H1 (cell line): ENCODE data around the gene SIDT1. TPM values are rescaled to one million over a fixed set of nuclear protein-coding genes. Genes with fewer than 3 reads are reported as not detected.

Source experiments
- CTCF ChIA-PET: fragments of 300-600 bp; sonication (Branson Sonifier 250); formaldehyde crosslinking; loops from one replicate; lab custom pipeline; 2021; ENCODE audit not compliant: partially characterized antibody; lab: Charles Lee
- POLR2A ChIA-PET: fragments of 300-600 bp; sonication (Branson Sonifier 250); formaldehyde crosslinking; loops from one replicate; lab custom pipeline; 2021; ENCODE audit warnings: inconsistent platforms; ENCODE audit not compliant: partially characterized antibody; lab: Charles Lee
- DNase-seq, 2 experiments: peaks; one replicate each; pipeline versions ENCODE4 v3.0.0 to v3.0.0-alpha.2; 2010 to 2022; ENCODE audit warnings: low spot score in 2 of 2, low read depth in 1 of 2, mixed read lengths in 1 of 2
- FAIRE-seq: peaks from 2 replicates; lab custom pipeline; 2011; peaks lifted over from hg19 to GRCh38; lab: Jason Lieb, UNC
- H2AFZ ChIP-seq: 2 replicates; pipeline ENCODE4 v1.8.1; 2012; ENCODE audit warnings: low read length, inconsistent platforms
- H2AK5ac ChIP-seq: 2 replicates; pipeline ENCODE4 v1.6.1; 2013; ENCODE audit warnings: low read depth, low read length
- H2BK120ac ChIP-seq: replicated peaks from 2 replicates; pipeline ENCODE3; 2013; ENCODE audit warnings: low read depth, low read length, inconsistent platforms
- H2BK12ac ChIP-seq: 2 replicates; pipeline ENCODE4 v1.6.1; 2013; ENCODE audit warnings: low read depth, low read length
- H2BK15ac ChIP-seq: 2 replicates; pipeline ENCODE4 v1.6.1; 2013; ENCODE audit warnings: low read length
- H2BK20ac ChIP-seq: 2 replicates; pipeline ENCODE4 v1.6.1; 2013; ENCODE audit warnings: low read length
- H2BK5ac ChIP-seq: 2 replicates; pipeline ENCODE4 v1.6.1; 2013; ENCODE audit warnings: low read depth, low read length
- H3K14ac ChIP-seq: 2 replicates; pipeline ENCODE4 v1.6.1; 2013; ENCODE audit warnings: inconsistent platforms; ENCODE audit not compliant: insufficient read length
- H3K18ac ChIP-seq: 2 replicates; pipeline ENCODE4 v1.6.1; 2013; ENCODE audit warnings: low read length; ENCODE audit errors: extremely low read depth
- H3K23ac ChIP-seq: 2 replicates; pipeline ENCODE4 v1.6.1; 2013; ENCODE audit warnings: inconsistent platforms; ENCODE audit not compliant: insufficient read length
- H3K23me2 ChIP-seq: 2 replicates; pipeline ENCODE4 v1.6.1; 2013; ENCODE audit warnings: low read depth, low read length
- H3K27ac ChIP-seq: 2 replicates; pipeline ENCODE4 v1.6.1; 2011; ENCODE audit warnings: low read depth, low read length, inconsistent platforms
- H3K27me3 ChIP-seq, 4 experiments: replicated peaks in 1 of 4; 1 replicate in 1 of 4; 2 replicates in 3 of 4; pipeline versions ENCODE4 v1.6.1 to v1.8.1; 2011 to 2013; ENCODE audit warnings: low read length in 3 of 4, mild to moderate bottlenecking in 3 of 4, inconsistent platforms in 2 of 4, mixed read lengths in 2 of 4, moderate library complexity in 1 of 4; ENCODE audit not compliant: control insufficient read depth in 3 of 4, insufficient read depth in 3 of 4; ENCODE audit errors: extremely low read depth in 1 of 4
- H3K36me3 ChIP-seq, 4 experiments: 2 replicates each; pipeline versions ENCODE4 v1.6.1 to v1.8.1; 2011 to 2013; ENCODE audit warnings: mild to moderate bottlenecking in 4 of 4, low read length in 3 of 4, moderate library complexity in 2 of 4, control low read depth in 1 of 4, inconsistent platforms in 1 of 4; ENCODE audit not compliant: insufficient read depth in 4 of 4, control insufficient read depth in 2 of 4
- H3K4ac ChIP-seq: replicated peaks from 2 replicates; pipeline ENCODE3; 2013; ENCODE audit warnings: low read length, low read depth, mixed read lengths, inconsistent platforms; ENCODE audit not compliant: insufficient read length
- H3K4me1 ChIP-seq, 4 experiments: replicated peaks in 1 of 4; 1 replicate in 1 of 4; 2 replicates in 3 of 4; pipeline versions ENCODE4 v1.6.1 to v1.8.1; 2011 to 2013; ENCODE audit warnings: low read length in 3 of 4, inconsistent platforms in 2 of 4, mixed read lengths in 1 of 4; ENCODE audit not compliant: insufficient read depth in 4 of 4, control insufficient read depth in 3 of 4
- H3K4me2 ChIP-seq, 2 experiments: 2 replicates each; pipeline versions ENCODE4 v1.6.1 to v1.8.1; 2011 to 2013; ENCODE audit warnings: low read depth in 2 of 2, low read length in 2 of 2, control low read depth in 1 of 2, inconsistent platforms in 1 of 2, mild to moderate bottlenecking in 1 of 2; ENCODE audit not compliant: insufficient read depth in 1 of 2
- H3K4me3 ChIP-seq, 4 experiments: fragments of 200-600, 300-600 bp in 1 of 4; sonication (generic), shearing (Covaris generic), sonication (Bioruptor Twin) in 1 of 4; 2 replicates each; pipeline versions ENCODE4 v1.5.1 to v1.8.1; 2011 to 2016; ENCODE audit warnings: low read length in 4 of 4, low read depth in 3 of 4, control low read depth in 2 of 4, inconsistent platforms in 2 of 4, mild to moderate bottlenecking in 2 of 4, mixed read lengths in 1 of 4, moderate library complexity in 1 of 4; ENCODE audit not compliant: insufficient read depth in 2 of 4; ENCODE audit errors: extremely low read depth in 1 of 4
- H3K56ac ChIP-seq: replicated peaks from 2 replicates; pipeline ENCODE3; 2013; ENCODE audit warnings: low read depth, mild to moderate bottlenecking, mixed read lengths, low read length, inconsistent platforms; ENCODE audit not compliant: insufficient read length
- H3K79me1 ChIP-seq: 2 replicates; pipeline ENCODE4 v1.6.1; 2013; ENCODE audit warnings: low read depth, low read length, control low read depth
- H3K79me2 ChIP-seq, 2 experiments: 2 replicates each; pipeline versions ENCODE4 v1.6.1 to v1.8.1; 2012 to 2013; ENCODE audit warnings: low read length in 2 of 2, mild to moderate bottlenecking in 2 of 2, inconsistent platforms in 1 of 2; ENCODE audit not compliant: insufficient read depth in 2 of 2, control insufficient read depth in 1 of 2
- H3K9ac ChIP-seq, 4 experiments: replicated peaks in 1 of 4; 1 replicate in 1 of 4; 2 replicates in 3 of 4; pipeline versions ENCODE4 v1.6.1 to v1.8.1; 2011 to 2013; ENCODE audit warnings: low read depth in 3 of 4, low read length in 3 of 4, control low read depth in 2 of 4, mild to moderate bottlenecking in 2 of 4, moderate library complexity in 2 of 4, inconsistent platforms in 1 of 4; ENCODE audit errors: extremely low read depth in 1 of 4
- H3K9me3 ChIP-seq, 2 experiments: 2 replicates each; pipeline versions ENCODE4 v1.6.1 to v1.8.1; 2012 to 2013; ENCODE audit warnings: mild to moderate bottlenecking in 2 of 2, moderate library complexity in 2 of 2, control low read depth in 1 of 2, inconsistent platforms in 1 of 2, low read depth in 1 of 2, low read length in 1 of 2, mixed read lengths in 1 of 2; ENCODE audit not compliant: insufficient read depth in 2 of 2
- H4K20me1 ChIP-seq, 2 experiments: replicated peaks in 1 of 2; 2 replicates each; pipeline versions ENCODE3 to v1.8.1; 2011 to 2013; ENCODE audit warnings: inconsistent platforms in 2 of 2, low read length in 2 of 2, mild to moderate bottlenecking in 1 of 2; ENCODE audit not compliant: insufficient read depth in 2 of 2, control insufficient read depth in 1 of 2
- H4K5ac ChIP-seq: 2 replicates; pipeline ENCODE4 v1.6.1; 2013; ENCODE audit warnings: low read length, low read depth, mixed read lengths, inconsistent platforms; ENCODE audit not compliant: insufficient read length
- H4K8ac ChIP-seq: 2 replicates; pipeline ENCODE4 v1.8.0; 2013; ENCODE audit warnings: mild to moderate bottlenecking, moderate library complexity, low read length, inconsistent platforms; ENCODE audit not compliant: insufficient read depth; ENCODE audit errors: extremely low read depth
- H4K91ac ChIP-seq: replicated peaks from 2 replicates; pipeline ENCODE3; 2013; ENCODE audit warnings: low read length, mixed read lengths, inconsistent platforms; ENCODE audit not compliant: insufficient read length
- ASH2L ChIP-seq: fragments of 200-600, 300-600 bp; sonication (generic); IDR thresholded peaks from one replicate; pipeline ENCODE4 v1.7.1; 2017; ENCODE audit warnings: low read length
- ATF3 ChIP-seq: IDR thresholded peaks from 2 replicates; pipeline ENCODE4 v1.6.1; 2011; ENCODE audit warnings: low read depth, mild to moderate bottlenecking, low read length; ENCODE audit not compliant: insufficient read depth
- CHD2 ChIP-seq: IDR thresholded peaks from 2 replicates; pipeline ENCODE4 v1.6.1; 2012; ENCODE audit warnings: low read length, improper control_type of control experiment
- E2F6 ChIP-seq: IDR thresholded peaks from 2 replicates; pipeline ENCODE4 v1.6.1; 2012; ENCODE audit warnings: inconsistent platforms
- EZH2 ChIP-seq: fragments of 200-600 bp; sonication (generic); IDR thresholded peaks from 2 replicates; pipeline ENCODE4 v1.7.1; 2012; ENCODE audit warnings: low read depth, mild to moderate bottlenecking, moderate library complexity, low read length, inconsistent platforms; ENCODE audit not compliant: severe bottlenecking
- GABPA ChIP-seq: IDR thresholded peaks from 2 replicates; pipeline ENCODE4 v1.6.1; 2011; ENCODE audit warnings: mild to moderate bottlenecking, low read length, moderate library complexity, borderline replicate concordance; ENCODE audit not compliant: insufficient read depth
- HDAC2 ChIP-seq, 2 experiments: fragments of 300-600 bp in 1 of 2; sonication (generic) in 1 of 2; IDR thresholded peaks; 2 replicates each; pipeline ENCODE4 v1.6.1; 2011 to 2012; ENCODE audit warnings: low read depth in 2 of 2, low read length in 2 of 2, mild to moderate bottlenecking in 2 of 2, moderate library complexity in 2 of 2, borderline replicate concordance in 1 of 2, inconsistent platforms in 1 of 2
- KDM5A ChIP-seq: fragments of 200-600 bp; IDR thresholded peaks from 2 replicates; pipeline ENCODE4 v1.7.1; 2012; ENCODE audit warnings: mild to moderate bottlenecking, low read length, inconsistent platforms, mixed read lengths
- SP1 ChIP-seq: IDR thresholded peaks from 2 replicates; pipeline ENCODE4 v1.6.1; 2011; ENCODE audit warnings: low read depth, low read length
- SUZ12 ChIP-seq: fragments of 200-600 bp; sonication (generic); IDR thresholded peaks from 2 replicates; pipeline ENCODE4 v1.6.1; 2012; ENCODE audit warnings: mild to moderate bottlenecking, inconsistent platforms, low read length, moderate library complexity, mixed read lengths
- TCF12 ChIP-seq: IDR thresholded peaks from 2 replicates; pipeline ENCODE4 v1.6.1; 2011; ENCODE audit warnings: low read depth, mild to moderate bottlenecking, low read length
- WGBS, 2 experiments: shearing (Covaris generic) in 1 of 2; methylation state at CpG; one replicate each; pipeline versions ENCODE4 v1.1.6 to v1.1.7; 2013 to 2015; ENCODE audit warnings: low lambda C conversion rate in 2 of 2, mixed read lengths in 2 of 2, inconsistent platforms in 1 of 2, low coverage in 1 of 2, missing lambda C conversion rate in 1 of 2; ENCODE audit not compliant: insufficient replicate concordance in 2 of 2, insufficient coverage in 1 of 2, insufficient read length in 1 of 2; ENCODE audit errors: extremely low coverage in 1 of 2, missing lambda C conversion rate in 1 of 2; 5-methylcytosine and 5-hydroxymethylcytosine counted together
- polyA plus RNA-seq, 7 experiments: library from polyadenylated mRNA; depleted of rRNA in 3 of 7; stranded (reverse) in 5 of 7; unstranded in 2 of 7; fragments of >200 nt in 5 of 7; fragments of 200-250 nt in 2 of 7; gene quantifications; 1 replicate in 5 of 7; 2 replicates in 1 of 7; 4 replicates in 1 of 7; pipeline versions ENCODE4 v1.2.1 to v1.2.3, GENCODE V29; 2011 to 2013; ENCODE audit warnings: missing spikeins in 2 of 7, mixed read lengths in 2 of 7
- total RNA-seq: library from RNA; stranded (reverse); fragmentation: NEBNext Ultra II Directional; extraction: Animal tissue kit (Norgen Biotek cat#: 25700); gene quantifications from 2 replicates; pipeline ENCODE4 v1.2.1, GENCODE V29; 2021

Gene SIDT1
- total and polyA plus RNA-seq, 2 of the 8 experiments (the other 6 are each of a cell fraction or from before 2014, with no cell fraction given) = 0.06 TPM; not detected in 1

DNA sequence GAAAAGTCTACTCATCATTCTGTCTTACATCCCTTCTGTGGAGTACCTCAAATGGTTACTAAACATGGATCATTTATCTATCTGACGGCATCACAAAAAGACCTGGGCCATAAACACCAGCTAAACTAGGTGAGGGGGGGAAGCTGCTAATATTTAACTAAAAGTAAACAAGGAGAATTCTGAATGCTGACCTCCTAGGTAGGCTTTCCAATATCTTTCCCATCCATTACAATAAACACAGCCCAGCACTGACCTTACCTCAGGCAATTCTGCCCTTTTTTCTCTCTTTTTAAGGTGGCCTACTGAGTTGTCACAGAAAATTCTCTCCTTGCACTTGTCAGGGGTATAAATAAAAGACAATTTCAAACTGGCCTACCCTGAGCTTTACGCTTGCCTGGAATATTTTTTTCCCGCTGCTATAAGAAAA is 131.0 kb downstream of the SIDT1 start:
- FAIRE-seq = no peak
- TF ChIP-seq E2F6 (no peak), KDM5A (no peak), CHD2 (no peak), HDAC2 (IDR thresholded peaks at IDR 0.05; ENCODE audit: borderline replicate concordance in 1 of 2, low read depth in 2 of 2, low read length in 2 of 2) (no peak), TCF12 (no peak), EZH2 (no peak), ASH2L (no peak), SUZ12 (no peak), SP1 (no peak), GABPA (no peak), ATF3 (no peak)

More for the DNA sequence above, 131.0 kb downstream of the SIDT1 start:
- Histone ChIP-seq H3K36me3 (peaks cover 4 to 17% (median 10%) of the 10 kb centered on the region in 4 experiments; a peak in 6 of 8 replicates), H2BK15ac (no peak overlapping the region), H4K5ac (no peak overlapping the region), H3K27ac (no peak overlapping the region), H4K91ac (no peak overlapping the region), H2AK5ac (no peak overlapping the region), H3K14ac (no peak overlapping the region), H3K4ac (no peak overlapping the region), H4K20me1 (no peaks in the 10 kb centered on the region), H3K79me2 (no peaks in the 10 kb centered on the region), H3K9me3 (no peaks in the 10 kb centered on the region), H2AFZ (no peak overlapping the region), H3K79me1 (no peaks in the 10 kb centered on the region), H3K9ac (no peak overlapping the region), H3K4me3 (no peak overlapping the region), H3K18ac (no peak overlapping the region), H3K23ac (no peak overlapping the region), H4K8ac (no peak overlapping the region), H3K4me2 (no peak overlapping the region), H3K27me3 (no peaks in the 10 kb centered on the region), H2BK20ac (no peak overlapping the region), H2BK120ac (no peak overlapping the region), H3K23me2 (no peaks in the 10 kb centered on the region), H2BK12ac (no peak overlapping the region), H2BK5ac (no peak overlapping the region), H3K4me1 (peaks cover 0 to 6% (median under 1%) of the 10 kb centered on the region in 4 experiments; a peak in 2 of 7 replicates), H3K56ac (no peak overlapping the region)
- DNase-seq = no peak
- 94% methylated on average over 3 of the region's 3 CpGs; no CpG with 5 or more reads in 1 of the 2 experiments for WGBS, 2 experiments
- POLR2A ChIA-PET = interaction anchor here (0.6 kb wide), 1 partner anchor 42 kb away, joined by 3 read pairs; no protein-coding TSS in a partner anchor
- CTCF ChIA-PET = interaction anchor here (1.1 to 1.2 kb wide), 2 partner anchors 14 to 27 kb away, joined by 3 read pairs; no protein-coding TSS in a partner anchor
